Measurements from ENCODE around the gene MYT1.

- no peak for TF ChIP-seq POLR2AphosphoS5 (IDR thresholded peaks at IDR 0.05; ENCODE audit: low read depth, low read length)
- TF ChIP-seq POLR2A (IDR thresholded peaks at IDR 0.05; ENCODE audit: low read depth, low read length), result no peak
- TF ChIP-seq TAF1 (IDR thresholded peaks at IDR 0.05; ENCODE audit: borderline replicate concordance, low read depth, low read length), result no peak
Observed at GRCh38 chr20:64167676-64168075, 3.4 kb downstream of the MYT1 start.
